OCI-LY7 (cell line): ENCODE results near the gene TMEM14C.

ENCODE experiments used
- EZH2phosphoT487 ChIP-seq: fragments of 200-600 bp; sonication (generic); IDR thresholded peaks from 2 replicates; pipeline ENCODE4 v1.6.1; 2018; ENCODE audit warnings: low read depth, borderline replicate concordance, mild to moderate bottlenecking, mixed run types, antibody characterized with exemption, low read length, moderate library complexity, mixed read lengths
- TF ChIP-seq, protein P1 (sequence below): fragments of 200-600 bp; sonication (generic); conservative IDR thresholded peaks from 2 replicates; pipeline ENCODE4 v1.5.1; 2014; ENCODE audit warnings: mild to moderate bottlenecking, antibody characterized with exemption, low read length, moderate library complexity, mixed read lengths

DNA sequence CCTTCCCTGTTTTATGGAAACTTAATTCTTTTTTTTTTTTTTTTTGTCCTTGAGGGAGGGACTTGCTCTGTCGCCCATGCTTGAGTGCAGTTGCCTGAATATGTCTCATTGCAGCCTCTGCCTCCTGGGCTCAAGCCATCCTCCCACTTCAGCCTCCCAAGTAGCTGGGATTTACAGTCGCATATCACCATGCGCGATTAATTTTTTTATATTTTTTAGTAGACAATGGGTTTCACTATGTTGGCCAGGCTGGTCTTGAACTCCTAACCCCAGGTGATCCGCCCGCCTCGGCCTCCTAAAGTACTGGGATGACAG, 654 bp downstream of the TMEM14C start:
- TF ChIP-seq, protein P1, sequence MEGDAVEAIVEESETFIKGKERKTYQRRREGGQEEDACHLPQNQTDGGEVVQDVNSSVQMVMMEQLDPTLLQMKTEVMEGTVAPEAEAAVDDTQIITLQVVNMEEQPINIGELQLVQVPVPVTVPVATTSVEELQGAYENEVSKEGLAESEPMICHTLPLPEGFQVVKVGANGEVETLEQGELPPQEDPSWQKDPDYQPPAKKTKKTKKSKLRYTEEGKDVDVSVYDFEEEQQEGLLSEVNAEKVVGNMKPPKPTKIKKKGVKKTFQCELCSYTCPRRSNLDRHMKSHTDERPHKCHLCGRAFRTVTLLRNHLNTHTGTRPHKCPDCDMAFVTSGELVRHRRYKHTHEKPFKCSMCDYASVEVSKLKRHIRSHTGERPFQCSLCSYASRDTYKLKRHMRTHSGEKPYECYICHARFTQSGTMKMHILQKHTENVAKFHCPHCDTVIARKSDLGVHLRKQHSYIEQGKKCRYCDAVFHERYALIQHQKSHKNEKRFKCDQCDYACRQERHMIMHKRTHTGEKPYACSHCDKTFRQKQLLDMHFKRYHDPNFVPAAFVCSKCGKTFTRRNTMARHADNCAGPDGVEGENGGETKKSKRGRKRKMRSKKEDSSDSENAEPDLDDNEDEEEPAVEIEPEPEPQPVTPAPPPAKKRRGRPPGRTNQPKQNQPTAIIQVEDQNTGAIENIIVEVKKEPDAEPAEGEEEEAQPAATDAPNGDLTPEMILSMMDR = no peak
- TF ChIP-seq EZH2phosphoT487 = no peak
